HCT116 (cell line): ENCODE measurements around the gene DNAJB8. TPM values are rescaled to one million over a fixed set of nuclear protein-coding genes. Genes with fewer than 3 reads are reported as not detected.

Experiments
- ATAC-seq: fragments of 200-7000 bp; cut with Tn5 transposase; 2 replicates; pipeline ENCODE4 v1.9.1; 2020; ENCODE audit warnings: mild to moderate bottlenecking, moderate library complexity
- BruUV-seq: library from RNA; stranded (reverse); fragments of 400-500 nt; replicated peaks from 2 replicates; lab custom pipeline; 2021; lab: Mats Ljungman, UMichigan
- CTCF ChIA-PET: fragments of 300-600 bp; sonication (Branson Sonifier 250); formaldehyde crosslinking; loops from one replicate; lab custom pipeline; 2021; ENCODE audit warnings: antibody characterized with exemption; lab: Charles Lee
- POLR2A ChIA-PET: fragments of 300-600, 350-600 bp; sonication (Branson Sonifier 250); formaldehyde crosslinking; loops from one replicate; lab custom pipeline; 2021; ENCODE audit warnings: antibody characterized with exemption; lab: Charles Lee
- RAD21 ChIA-PET, 2 experiments: fragments of 300-600 bp; sonication (Branson Sonifier 250); formaldehyde crosslinking; loops; one replicate each; lab custom pipeline; 2023; ENCODE audit warnings: low total read pairs in 2 of 2; ENCODE audit not compliant: uncharacterized antibody in 2 of 2, unreplicated experiment in 2 of 2, low non-redundant PET in 1 of 2; lab: Charles Lee
- DNase-seq: peaks from one replicate; pipeline ENCODE4 v3.0.0-alpha.2; 2010; ENCODE audit warnings: low read depth, low spot score
- H2AFZ ChIP-seq: fragments of 200-600 bp; shearing (Covaris generic), sonication (generic); 2 replicates; pipeline ENCODE4 v1.6.1; 2017; ENCODE audit warnings: low read depth, mixed run types, mixed read lengths, antibody characterized with exemption, low read length; ENCODE audit not compliant: poor library complexity, severe bottlenecking
- H3K27ac ChIP-seq: 2 replicates; pipeline ENCODE4 v1.5.1; 2012; ENCODE audit warnings: low read depth, low read length
- H3K27me3 ChIP-seq: fragments of 200-600 bp; sonication (generic); 2 replicates; pipeline ENCODE4 v1.6.1; 2016; ENCODE audit warnings: mixed run types, low read length, mixed read lengths; ENCODE audit not compliant: insufficient read depth
- H3K36me3 ChIP-seq, 2 experiments: fragments of 200-500 bp in 1 of 2; fragments of 200-600 bp in 1 of 2; sonication (Bioruptor generic) in 1 of 2; sonication (generic) in 1 of 2; 2 replicates each; pipeline versions ENCODE4 v1.5.1 to v1.6.1; 2014 to 2016; ENCODE audit warnings: low read length in 2 of 2, inconsistent platforms in 1 of 2, mixed read lengths in 1 of 2, mixed run types in 1 of 2; ENCODE audit not compliant: insufficient read depth in 2 of 2, control insufficient read depth in 1 of 2
- H3K4me1 ChIP-seq, 2 experiments: fragments of 200-600 bp in 1 of 2; sonication (generic) in 1 of 2; 2 replicates each; pipeline versions ENCODE4 v1.5.1 to v1.6.1; 2012 to 2017; ENCODE audit warnings: low read length in 2 of 2, inconsistent platforms in 1 of 2, mild to moderate bottlenecking in 1 of 2, mixed read lengths in 1 of 2, mixed run types in 1 of 2, moderate library complexity in 1 of 2; ENCODE audit not compliant: insufficient read depth in 2 of 2, control insufficient read depth in 1 of 2
- H3K4me2 ChIP-seq: fragments of 200-600 bp; sonication (generic); 2 replicates; pipeline ENCODE4 v1.6.1; 2017; ENCODE audit warnings: mixed run types, low read length, mixed read lengths
- H3K4me3 ChIP-seq, 2 experiments: fragments of 200-600 bp in 1 of 2; sonication (generic) in 1 of 2; replicated peaks in 1 of 2; 2 replicates each; pipeline ENCODE4 v1.5.1; 2011 to 2016; ENCODE audit warnings: low read length in 2 of 2, control low read depth in 1 of 2, low read depth in 1 of 2, mild to moderate bottlenecking in 1 of 2, mixed read lengths in 1 of 2, mixed run types in 1 of 2
- H3K79me2 ChIP-seq: fragments of 200-600 bp; sonication (generic); 2 replicates; pipeline ENCODE4 v1.6.1; 2017; ENCODE audit warnings: mild to moderate bottlenecking, mixed run types, low read length, moderate library complexity, mixed read lengths; ENCODE audit not compliant: insufficient read depth
- H3K9ac ChIP-seq: fragments of 200-600 bp; sonication (generic); 2 replicates; pipeline ENCODE4 v1.6.1; 2016; ENCODE audit warnings: low read length, mixed read lengths
- H3K9me2 ChIP-seq: fragments of 200-600 bp; sonication (generic), shearing (Covaris generic); 2 replicates; pipeline ENCODE4 v1.6.1; 2017; ENCODE audit warnings: mixed run types, mild to moderate bottlenecking, moderate library complexity; ENCODE audit not compliant: insufficient read depth
- H3K9me3 ChIP-seq, 2 experiments: fragments of 200-500 bp in 1 of 2; fragments of 200-600 bp in 1 of 2; sonication (Bioruptor generic) in 1 of 2; sonication (generic) in 1 of 2; 2 replicates each; pipeline ENCODE4 v1.6.1; 2014 to 2017; ENCODE audit warnings: low read length in 2 of 2, mixed read lengths in 2 of 2, inconsistent platforms in 1 of 2, low read depth in 1 of 2, mild to moderate bottlenecking in 1 of 2, mixed run types in 1 of 2, moderate library complexity in 1 of 2; ENCODE audit not compliant: control insufficient read depth in 1 of 2, insufficient read depth in 1 of 2
- H4K20me1 ChIP-seq: fragments of 200-600 bp; sonication (generic), shearing (Covaris generic); 2 replicates; pipeline ENCODE4 v1.6.1; 2017; ENCODE audit warnings: mixed run types, mild to moderate bottlenecking, moderate library complexity; ENCODE audit not compliant: insufficient read depth
- EZH2phosphoT487 ChIP-seq: fragments of 200-600 bp; IDR thresholded peaks from 2 replicates; pipeline ENCODE4 v1.6.1; 2018; ENCODE audit warnings: antibody characterized with exemption, borderline replicate concordance
- TCF7L2 ChIP-seq: IDR thresholded peaks from 2 replicates; pipeline ENCODE4 v1.7.0; 2011; ENCODE audit warnings: borderline replicate concordance, inconsistent platforms; ENCODE audit not compliant: insufficient read depth, insufficient read length; ENCODE audit errors: extremely low read depth
- YY1 ChIP-seq: IDR thresholded peaks from 2 replicates; pipeline ENCODE4 v1.6.1; 2011; ENCODE audit warnings: low read length, low read depth, moderate library complexity, mild to moderate bottlenecking; ENCODE audit not compliant: insufficient replicate concordance; ENCODE audit errors: extremely low read depth
- ZBTB33 ChIP-seq: IDR thresholded peaks from 2 replicates; pipeline ENCODE4 v1.6.1; 2011; ENCODE audit warnings: mild to moderate bottlenecking, low read length, moderate library complexity; ENCODE audit not compliant: insufficient replicate concordance; ENCODE audit errors: extremely low read depth
- intact Hi-C: fragments of 100-400 bp; cut with micrococcal nuclease; formaldehyde crosslinking; loops from 2 replicates; pipeline ENCODE4 v1.10.0; 2022
- total RNA-seq: library from RNA; stranded (reverse); gene quantifications from one replicate; pipeline ENCODE4 v1.2.1, GENCODE V29; 2021; ENCODE audit not compliant: unreplicated experiment
- TF ChIP-seq, protein P1 (sequence below): IDR thresholded peaks from 2 replicates; pipeline ENCODE4 v1.6.1; 2012

The DNAJB8 gene
- total RNA-seq, 1 experiment from 2014 or later = not detected

GRCh38 chr3:128490650-128490914 lies 23.9 kb upstream of the DNAJB8 start:
- Histone ChIP-seq H3K9me2 (no peaks in the 10 kb centered on the region), H3K27me3 (no peaks in the 10 kb centered on the region), H4K20me1 (no peaks in the 10 kb centered on the region), H3K4me2 (peak overlapping the region; percentile 100), H3K9ac (no peak overlapping the region), H2AFZ (no peak overlapping the region), H3K36me3 (peaks cover 0 to 3% of the 10 kb centered on the region in 2 experiments; a peak in 3 of 4 replicates), H3K27ac (peak overlapping the region; percentile 82), H3K4me3 (peak overlapping the region; percentile 75 to 76), H3K79me2 (peaks cover 47% of the 10 kb centered on the region; the same call in 1 of the 2 replicates), H3K9me3 (no peaks in the 10 kb centered on the region), H3K4me1 (peaks cover 7 to 27% of the 10 kb centered on the region in 2 experiments)
- BruUV-seq = no TSS peak
- intact Hi-C loops = no loop called here
- ChIA-PET POLR2A (no interaction called here), RAD21 (no interaction called here), CTCF (no interaction called here)
- DNase-seq (no peak), ATAC-seq (no peak)
- TF ChIP-seq ZBTB33 = no peak
- no peak for TF ChIP-seq EZH2phosphoT487
- TF ChIP-seq, protein P1, sequence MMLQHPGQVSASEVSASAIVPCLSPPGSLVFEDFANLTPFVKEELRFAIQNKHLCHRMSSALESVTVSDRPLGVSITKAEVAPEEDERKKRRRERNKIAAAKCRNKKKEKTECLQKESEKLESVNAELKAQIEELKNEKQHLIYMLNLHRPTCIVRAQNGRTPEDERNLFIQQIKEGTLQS = no peak
- TF ChIP-seq TCF7L2 = no peak
- TF ChIP-seq YY1 = no peak
